ENCODE measurements around the gene SMARCE1.

The SMARCE1 gene

GRCh38 chr17:40577611-40578065, 70.0 kb downstream of the SMARCE1 start:
- no peak for DNase-seq

GRCh38 chr17:40576113-40576740, 71.4 kb downstream of the SMARCE1 start:
- DNase-seq = no peak
